ENCODE results near the gene C1QTNF8. TPM values are rescaled to one million over a fixed set of nuclear protein-coding genes. Genes with fewer than 3 reads are reported as not detected.

The C1QTNF8 gene
- total RNA-seq, 4 donors from 2014 or later: not detected

DNA sequence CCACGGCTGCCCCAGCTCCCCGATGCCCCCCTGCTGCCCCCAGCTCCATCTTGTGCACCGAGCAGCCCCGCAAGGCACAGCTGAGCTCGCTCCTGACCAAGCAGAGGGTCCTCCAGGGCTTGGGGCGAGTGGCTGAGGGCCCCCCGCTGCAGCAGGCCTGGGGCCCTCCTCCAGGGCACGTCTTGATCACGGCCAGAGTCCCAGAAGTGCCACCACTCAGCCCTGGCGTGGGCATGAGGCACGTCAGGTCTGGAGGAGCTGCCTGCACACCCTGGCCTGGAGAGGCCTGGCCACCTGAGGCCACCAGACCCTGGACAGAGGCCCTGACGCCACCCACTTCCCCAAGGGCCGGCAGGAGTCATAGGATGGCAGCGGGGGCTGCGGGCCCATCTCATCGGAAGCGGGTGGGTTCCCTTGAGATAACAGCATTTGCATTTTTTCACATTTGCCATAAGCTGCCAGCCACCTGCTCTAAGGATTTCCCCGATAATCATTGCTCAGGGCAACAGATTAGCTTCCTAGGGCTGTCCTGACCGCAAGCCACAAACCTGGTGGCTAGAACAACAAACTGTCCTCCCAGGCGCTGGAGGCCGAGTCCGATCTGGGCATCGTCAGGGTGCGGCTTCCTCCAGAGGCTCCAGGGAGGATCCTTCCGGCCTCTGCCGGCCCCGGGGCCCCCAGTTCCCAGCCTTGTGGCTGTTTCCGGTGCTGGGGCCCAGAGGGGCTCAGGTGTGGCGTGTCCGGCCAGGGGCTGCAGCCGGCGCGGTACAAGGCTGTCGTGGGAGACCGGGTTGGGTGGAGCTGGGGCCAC is 23.9 kb upstream of the C1QTNF8 start:
- H3K27me3 ChIP-seq: peaks cover 0 to 86% of the 10 kb centered on the region in 2 donors
- no peak overlapping the region for H3K27ac ChIP-seq
- peaks cover 0 to 3% (median 0%) of the 10 kb centered on the region in 4 donors for H3K4me1 ChIP-seq
- H3K36me3 ChIP-seq: no peaks in the 10 kb centered on the region
- TF ChIP-seq EP300 (IDR thresholded peaks at IDR 0.05): no peak
- TF ChIP-seq POLR2A (IDR thresholded peaks at IDR 0.05): no peak
- TF ChIP-seq, protein P1, sequence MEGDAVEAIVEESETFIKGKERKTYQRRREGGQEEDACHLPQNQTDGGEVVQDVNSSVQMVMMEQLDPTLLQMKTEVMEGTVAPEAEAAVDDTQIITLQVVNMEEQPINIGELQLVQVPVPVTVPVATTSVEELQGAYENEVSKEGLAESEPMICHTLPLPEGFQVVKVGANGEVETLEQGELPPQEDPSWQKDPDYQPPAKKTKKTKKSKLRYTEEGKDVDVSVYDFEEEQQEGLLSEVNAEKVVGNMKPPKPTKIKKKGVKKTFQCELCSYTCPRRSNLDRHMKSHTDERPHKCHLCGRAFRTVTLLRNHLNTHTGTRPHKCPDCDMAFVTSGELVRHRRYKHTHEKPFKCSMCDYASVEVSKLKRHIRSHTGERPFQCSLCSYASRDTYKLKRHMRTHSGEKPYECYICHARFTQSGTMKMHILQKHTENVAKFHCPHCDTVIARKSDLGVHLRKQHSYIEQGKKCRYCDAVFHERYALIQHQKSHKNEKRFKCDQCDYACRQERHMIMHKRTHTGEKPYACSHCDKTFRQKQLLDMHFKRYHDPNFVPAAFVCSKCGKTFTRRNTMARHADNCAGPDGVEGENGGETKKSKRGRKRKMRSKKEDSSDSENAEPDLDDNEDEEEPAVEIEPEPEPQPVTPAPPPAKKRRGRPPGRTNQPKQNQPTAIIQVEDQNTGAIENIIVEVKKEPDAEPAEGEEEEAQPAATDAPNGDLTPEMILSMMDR (IDR thresholded peaks at IDR 0.05): no peak
- no peak overlapping the region for H3K4me3 ChIP-seq
- WGBS, 2 donors: 74 to 77% methylated on average over 18 to 33 of the region's 35 CpGs
- DNase-seq (ENCODE audit: low spot score in 2 of 2): no peak
- H3K9me3 ChIP-seq: no peaks in the 10 kb centered on the region

DNA sequence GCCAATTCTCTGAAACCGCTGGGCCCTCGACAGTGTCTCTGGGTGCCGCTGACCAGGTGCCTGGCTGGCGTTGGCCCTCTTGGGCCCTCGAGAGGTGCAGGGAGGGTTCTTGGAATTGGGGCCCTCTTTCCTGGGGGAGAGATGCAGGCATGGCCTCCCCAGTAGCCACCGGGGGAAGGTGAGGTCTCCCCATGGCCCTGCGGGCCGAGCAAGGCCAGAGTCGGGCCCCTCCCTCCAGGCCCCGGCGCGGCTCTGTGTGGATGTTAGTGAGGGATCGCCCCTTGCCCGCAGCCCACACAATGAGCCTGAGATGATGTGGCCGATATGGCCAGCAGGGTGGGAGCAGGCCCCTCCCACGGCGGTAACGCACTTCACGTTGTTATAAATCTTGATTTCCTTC is 23.1 kb upstream of the C1QTNF8 start:
- TF ChIP-seq EP300 (IDR thresholded peaks at IDR 0.05): no peak
- no peak for TF ChIP-seq POLR2A (IDR thresholded peaks at IDR 0.05)
- TF ChIP-seq, protein P1 (IDR thresholded peaks at IDR 0.05): no peak
- WGBS, 2 donors: 56 to 63% methylated on average over 3 to 16 of the region's 19 CpGs

DNA sequence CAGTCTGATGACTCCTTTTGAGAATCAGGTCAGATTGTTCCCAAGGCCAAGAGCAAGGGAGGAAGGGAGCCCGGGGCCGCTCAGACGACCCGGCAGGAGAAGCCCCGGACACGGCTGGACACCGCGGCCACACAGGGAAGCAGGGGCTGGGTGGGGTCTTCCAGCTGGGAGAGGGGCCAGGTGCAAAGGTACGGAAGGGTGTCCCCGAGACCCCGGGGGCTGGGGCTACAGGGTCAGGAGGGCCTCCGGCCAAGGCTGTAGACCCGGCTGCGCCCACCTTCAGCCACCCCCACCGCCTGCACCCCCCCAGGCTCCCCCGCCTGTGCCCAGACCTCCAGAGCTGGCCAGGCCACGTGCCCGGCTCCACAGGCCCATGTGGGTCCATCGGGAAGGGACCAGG is 21.9 kb upstream of the C1QTNF8 start:
- Histone ChIP-seq H3K27me3 (peaks cover 0 to 82% of the 10 kb centered on the region in 2 donors), H3K9me3 (no peaks in the 10 kb centered on the region), H3K36me3 (no peaks in the 10 kb centered on the region), H3K4me1 (peaks cover 0 to 3% (median 0%) of the 10 kb centered on the region in 4 donors), H3K27ac (no peak overlapping the region), H3K4me3 (no peak overlapping the region)
- TF ChIP-seq EP300 (IDR thresholded peaks at IDR 0.05): no peak
- TF ChIP-seq, protein P1 (IDR thresholded peaks at IDR 0.05): no peak
- no peak for TF ChIP-seq POLR2A (IDR thresholded peaks at IDR 0.05)
- 58 to 68% methylated on average over 11 to 16 of the region's 19 CpGs for WGBS, 2 donors
- DNase-seq (ENCODE audit: low spot score in 2 of 2): no peak

More for the DNA sequence above, 23.1 kb upstream of the C1QTNF8 start:
- Histone ChIP-seq H3K4me1 (peaks cover 0 to 3% (median 0%) of the 10 kb centered on the region in 4 donors), H3K9me3 (no peaks in the 10 kb centered on the region), H3K27ac (no peak overlapping the region), H3K4me3 (no peak overlapping the region), H3K27me3 (peaks cover 0 to 87% of the 10 kb centered on the region in 2 donors), H3K36me3 (no peaks in the 10 kb centered on the region)
- no peak for DNase-seq (ENCODE audit: low spot score in 2 of 2)

DNA sequence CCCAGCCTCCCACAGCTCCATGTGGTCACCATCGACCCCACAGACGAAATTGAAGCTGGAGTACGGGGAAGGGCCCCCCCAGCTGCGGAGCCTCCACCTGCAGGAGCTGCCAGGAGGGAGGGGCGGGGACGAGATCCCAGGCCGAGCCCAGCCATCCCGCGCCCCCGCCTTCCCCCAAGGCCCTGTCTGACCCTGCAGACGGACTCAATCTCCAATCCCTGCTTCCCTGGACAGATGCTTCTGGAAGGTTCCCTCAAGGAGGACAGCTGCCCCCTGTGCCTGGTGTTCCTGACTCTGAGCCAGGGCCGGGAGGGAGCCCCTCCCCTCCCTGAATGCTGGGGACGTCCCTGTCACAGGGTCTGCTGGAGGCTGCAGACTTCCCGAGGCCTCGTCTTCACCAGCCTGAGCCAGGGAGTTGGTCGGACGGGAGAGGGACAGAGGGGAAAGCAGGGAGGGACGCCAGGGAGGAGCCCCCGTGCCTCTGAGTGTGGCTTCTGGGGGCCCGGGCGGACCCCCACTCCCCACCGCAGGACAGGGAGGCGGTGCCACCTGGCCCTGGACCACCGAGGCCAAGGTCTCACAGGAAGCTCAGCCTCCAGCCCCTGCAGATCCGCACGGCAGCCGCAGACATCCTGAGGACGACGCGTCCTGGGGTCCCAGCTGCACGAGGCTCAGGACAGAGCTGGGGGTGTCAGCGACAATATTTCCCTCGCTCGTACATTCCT is 21.3 kb upstream of the C1QTNF8 start:
- DNase-seq (ENCODE audit: low spot score in 2 of 2): no peak
- H3K4me1 ChIP-seq: peaks cover 0 to 3% (median 0%) of the 10 kb centered on the region in 4 donors
- 33 to 51% methylated on average over 17 to 29 of the region's 34 CpGs for WGBS, 2 donors
- no peak overlapping the region for H3K4me3 ChIP-seq
- no peaks in the 10 kb centered on the region for H3K9me3 ChIP-seq
- TF ChIP-seq POLR2A (IDR thresholded peaks at IDR 0.05) (no peak), EP300 (IDR thresholded peaks at IDR 0.05) (no peak)
- TF ChIP-seq, protein P1 (IDR thresholded peaks at IDR 0.05): no peak
- H3K27me3 ChIP-seq: peaks cover 0 to 83% of the 10 kb centered on the region in 2 donors
- no peaks in the 10 kb centered on the region for H3K36me3 ChIP-seq
- H3K27ac ChIP-seq: no peak overlapping the region

DNA sequence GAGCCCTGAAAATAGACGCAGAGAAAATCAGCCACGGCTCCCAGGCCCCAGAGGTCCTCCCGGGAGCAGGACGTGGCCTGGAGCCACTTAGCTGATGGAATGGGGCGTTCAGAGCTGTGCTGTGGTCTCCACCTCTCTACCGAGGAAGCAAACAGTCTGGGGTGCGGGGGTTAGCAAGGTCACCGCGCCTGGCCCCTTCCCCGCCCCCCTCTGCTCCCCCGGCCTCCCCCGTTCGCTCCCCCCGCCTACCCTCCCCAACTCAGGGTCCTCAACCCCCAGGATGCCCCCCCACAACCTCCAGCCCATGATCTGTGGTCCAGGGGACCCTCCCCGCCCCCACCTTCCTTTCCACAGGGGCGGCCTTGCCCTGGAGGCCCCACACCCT is 20.6 kb upstream of the C1QTNF8 start:
- TF ChIP-seq POLR2A (IDR thresholded peaks at IDR 0.05): no peak
- TF ChIP-seq, protein P1 (IDR thresholded peaks at IDR 0.05): no peak
- TF ChIP-seq EP300 (IDR thresholded peaks at IDR 0.05): no peak
- H3K27ac ChIP-seq: no peak overlapping the region
- H3K9me3 ChIP-seq: no peaks in the 10 kb centered on the region
- peaks cover 0 to 3% (median 0%) of the 10 kb centered on the region in 4 donors for H3K4me1 ChIP-seq
- DNase-seq (ENCODE audit: low spot score in 2 of 2): no peak
- no peak overlapping the region for H3K4me3 ChIP-seq
- peaks cover 0 to 88% of the 10 kb centered on the region in 2 donors for H3K27me3 ChIP-seq
- H3K36me3 ChIP-seq: no peaks in the 10 kb centered on the region
- WGBS, 2 donors: 45 to 54% methylated on average over 12 to 13 of the region's 16 CpGs
